ENCODE measurements around the gene ITPA.

DNA sequence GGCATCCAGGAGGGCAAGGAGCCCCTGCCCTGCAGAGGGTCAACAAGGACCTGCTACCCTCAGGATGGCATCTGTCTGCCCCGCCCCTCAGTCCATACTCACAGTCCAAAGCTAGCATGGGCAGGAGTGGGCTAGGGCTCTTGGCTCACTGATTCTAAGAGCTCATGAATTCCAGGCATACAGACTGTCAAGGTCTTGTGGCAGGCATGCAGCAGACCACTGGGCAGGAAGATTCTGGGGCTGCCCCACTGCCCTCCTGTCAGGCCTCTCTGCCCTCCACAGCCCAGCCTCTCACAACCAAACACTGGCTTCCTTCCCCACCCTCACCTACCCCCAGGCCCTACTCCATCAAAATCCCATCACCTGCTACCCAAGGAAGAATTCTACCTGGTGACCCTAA lies 35.3 kb downstream of the ITPA start:
- TF ChIP-seq, protein P1, sequence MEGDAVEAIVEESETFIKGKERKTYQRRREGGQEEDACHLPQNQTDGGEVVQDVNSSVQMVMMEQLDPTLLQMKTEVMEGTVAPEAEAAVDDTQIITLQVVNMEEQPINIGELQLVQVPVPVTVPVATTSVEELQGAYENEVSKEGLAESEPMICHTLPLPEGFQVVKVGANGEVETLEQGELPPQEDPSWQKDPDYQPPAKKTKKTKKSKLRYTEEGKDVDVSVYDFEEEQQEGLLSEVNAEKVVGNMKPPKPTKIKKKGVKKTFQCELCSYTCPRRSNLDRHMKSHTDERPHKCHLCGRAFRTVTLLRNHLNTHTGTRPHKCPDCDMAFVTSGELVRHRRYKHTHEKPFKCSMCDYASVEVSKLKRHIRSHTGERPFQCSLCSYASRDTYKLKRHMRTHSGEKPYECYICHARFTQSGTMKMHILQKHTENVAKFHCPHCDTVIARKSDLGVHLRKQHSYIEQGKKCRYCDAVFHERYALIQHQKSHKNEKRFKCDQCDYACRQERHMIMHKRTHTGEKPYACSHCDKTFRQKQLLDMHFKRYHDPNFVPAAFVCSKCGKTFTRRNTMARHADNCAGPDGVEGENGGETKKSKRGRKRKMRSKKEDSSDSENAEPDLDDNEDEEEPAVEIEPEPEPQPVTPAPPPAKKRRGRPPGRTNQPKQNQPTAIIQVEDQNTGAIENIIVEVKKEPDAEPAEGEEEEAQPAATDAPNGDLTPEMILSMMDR (IDR thresholded peaks at IDR 0.05), result no peak
- no peak for TF ChIP-seq EP300 (IDR thresholded peaks at IDR 0.05)
